NCI-H82 treated with DMSO at 0.1 percent for 48 hours (cell line): ENCODE data around the gene NCOA5.

Source experiments
- DNase-seq: peaks from one replicate; lab custom pipeline; 2025; ENCODE audit not compliant: unreplicated experiment; lab: John Stamatoyannopoulos, UW

The NCOA5 gene

GRCh38 chr20:46063151-46063550, 26.6 kb downstream of the NCOA5 start:
- DNase-seq, result no peak

- DNase-seq, result no peak
Observed at GRCh38 chr20:46062621-46063020, 27.1 kb downstream of the NCOA5 start.

- DNase-seq, result no peak
Observed at GRCh38 chr20:46062151-46062550, 27.6 kb downstream of the NCOA5 start.

- DNase-seq, result no peak
Observed at GRCh38 chr20:46060975-46061374, 28.8 kb downstream of the NCOA5 start.

GRCh38 chr20:46060301-46060881, 29.4 kb downstream of the NCOA5 start:
- no peak for DNase-seq

- no peak for DNase-seq
Observed at GRCh38 chr20:46058599-46059281, 31.0 kb downstream of the NCOA5 start.

- no peak for DNase-seq
Observed at GRCh38 chr20:46057856-46058598, 31.7 kb downstream of the NCOA5 start.

GRCh38 chr20:46056970-46057855, 32.5 kb downstream of the NCOA5 start:
- DNase-seq, result no peak

- DNase-seq, result no peak
Observed at GRCh38 chr20:46056027-46056833, 33.5 kb downstream of the NCOA5 start.

- no peak for DNase-seq
Observed at GRCh38 chr20:46055269-46055668, 34.5 kb downstream of the NCOA5 start.

- no peak for DNase-seq
Observed at GRCh38 chr20:46054606-46055005, 35.2 kb downstream of the NCOA5 start.

GRCh38 chr20:46053416-46053815, 36.3 kb downstream of the NCOA5 start:
- DNase-seq, result no peak

GRCh38 chr20:46051556-46052308, 38.0 kb downstream of the NCOA5 start:
- no peak for DNase-seq

- no peak for DNase-seq
Observed at GRCh38 chr20:46050885-46051284, 38.9 kb downstream of the NCOA5 start.

GRCh38 chr20:46050444-46050843, 39.3 kb downstream of the NCOA5 start:
- no peak for DNase-seq

GRCh38 chr20:46049815-46050214, 39.9 kb downstream of the NCOA5 start:
- no peak for DNase-seq

GRCh38 chr20:46049190-46049589, 40.6 kb downstream of the NCOA5 start:
- DNase-seq, result no peak

GRCh38 chr20:46047821-46048220, 41.9 kb downstream of the NCOA5 start:
- no peak for DNase-seq

- DNase-seq, result no peak
Observed at GRCh38 chr20:46046588-46047310, 43.0 kb downstream of the NCOA5 start.
